Parathyroid adenoma (tissue), 2 donors: ENCODE measurements around the gene SNAPC3.
"Not testable (repeated sequence)": the region's sequence is repeated elsewhere in the genome, so short reads cannot be mapped to it uniquely, and the experiment has no call there.

Experiments
- H2AFZ ChIP-seq: fragments of 300-600 bp; sonication (generic); one replicate; pipeline ENCODE4 v1.7.0; 2017; ENCODE audit warnings: antibody characterized with exemption, mild to moderate bottlenecking
- H3K27ac ChIP-seq: fragments of 300-600 bp; sonication (generic); one replicate; pipeline ENCODE4 v1.7.0; 2017
- H3K27me3 ChIP-seq: fragments of 300-600 bp; sonication (generic); one replicate; pipeline ENCODE4 v1.7.0; 2017; ENCODE audit warnings: low read length; ENCODE audit not compliant: control insufficient read depth, insufficient read depth
- H3K36me3 ChIP-seq: fragments of 300-600 bp; sonication (generic); one replicate; pipeline ENCODE4 v1.7.0; 2017; ENCODE audit warnings: low read length; ENCODE audit not compliant: control insufficient read depth, insufficient read depth
- H3K4me1 ChIP-seq: fragments of 300-600 bp; sonication (generic); one replicate; pipeline ENCODE4 v1.7.0; 2017; ENCODE audit warnings: control low read depth
- H3K4me2 ChIP-seq: fragments of 300-600 bp; sonication (generic); one replicate; pipeline ENCODE4 v1.7.0; 2017; ENCODE audit warnings: low read length
- H3K4me3 ChIP-seq: fragments of 300-600 bp; sonication (generic); one replicate; pipeline ENCODE4 v1.7.0; 2017; ENCODE audit warnings: low read depth, low read length
- H3K79me2 ChIP-seq: fragments of 300-600 bp; sonication (generic); one replicate; pipeline ENCODE4 v1.7.0; 2017; ENCODE audit warnings: control low read depth
- H3K9ac ChIP-seq: fragments of 300-600 bp; sonication (generic); one replicate; pipeline ENCODE4 v1.7.0; 2017; ENCODE audit warnings: mild to moderate bottlenecking
- H3K9me3 ChIP-seq: fragments of 300-600 bp; sonication (generic); one replicate; pipeline ENCODE4 v1.7.0; 2017; ENCODE audit warnings: low read length; ENCODE audit not compliant: control insufficient read depth
- TF ChIP-seq, protein P1 (sequence below): fragments of 300-600 bp; sonication (generic); IDR thresholded peaks from one replicate; pipeline ENCODE4 v1.7.0; 2017; ENCODE audit warnings: antibody characterized with exemption, mild to moderate bottlenecking
- donor health status: primary hyperparathyroidism.

The SNAPC3 gene

DNA sequence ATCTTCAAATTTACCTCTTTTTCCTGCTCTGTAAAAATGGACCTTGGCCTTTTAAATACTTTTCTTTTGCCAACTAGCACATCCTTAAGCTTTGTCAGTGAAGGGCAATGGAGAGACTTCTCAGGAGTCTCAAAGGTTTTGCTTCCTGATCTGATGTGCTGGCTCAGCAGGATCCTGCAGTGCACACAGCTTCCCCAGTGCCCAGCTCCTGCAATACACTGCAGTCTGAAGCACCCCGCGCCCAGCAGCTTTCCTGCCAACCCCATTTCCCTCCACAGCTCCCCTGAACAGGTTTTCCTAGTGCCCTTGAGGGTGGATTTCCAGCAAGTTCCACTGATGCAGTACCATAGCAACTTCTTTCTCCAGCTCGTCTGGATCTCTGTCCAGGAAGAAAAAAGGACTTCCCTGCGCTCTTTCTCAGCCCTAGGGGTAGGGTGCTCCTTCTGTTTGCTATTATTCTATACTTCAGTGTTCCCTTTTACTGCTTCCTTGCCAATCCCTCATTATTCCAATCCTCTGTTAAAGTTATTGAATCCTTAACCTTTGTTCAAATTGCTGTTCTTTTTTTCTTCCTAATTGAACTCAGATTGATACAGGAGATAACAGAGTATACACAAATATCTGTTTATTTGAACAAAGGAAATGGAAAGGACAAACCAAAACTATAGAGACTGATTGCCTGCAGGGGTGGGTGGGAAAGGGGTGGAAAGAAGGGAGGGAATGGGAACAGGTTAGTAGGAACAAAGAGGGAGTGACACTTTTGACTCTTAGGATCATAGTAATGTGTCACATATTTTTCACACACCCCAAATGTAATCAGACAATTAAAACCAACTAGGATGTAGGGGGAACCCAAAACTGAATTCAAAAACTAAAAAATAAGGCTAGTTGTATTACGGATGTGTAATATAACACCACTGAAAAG lies 8.5 kb downstream of the SNAPC3 start:
- no peaks in the 10 kb centered on the region for H3K27me3 ChIP-seq
- H3K4me1 ChIP-seq = no peaks in the 10 kb centered on the region
- H3K27ac ChIP-seq = no peak overlapping the region
- H3K36me3 ChIP-seq = no peaks in the 10 kb centered on the region
- H3K4me3 ChIP-seq = no peak overlapping the region
- peaks cover 2% of the 10 kb centered on the region for H3K79me2 ChIP-seq
- H3K9me3 ChIP-seq = no peaks in the 10 kb centered on the region
- H2AFZ ChIP-seq = no peak overlapping the region
- no peak overlapping the region for H3K9ac ChIP-seq
- TF ChIP-seq, protein P1, sequence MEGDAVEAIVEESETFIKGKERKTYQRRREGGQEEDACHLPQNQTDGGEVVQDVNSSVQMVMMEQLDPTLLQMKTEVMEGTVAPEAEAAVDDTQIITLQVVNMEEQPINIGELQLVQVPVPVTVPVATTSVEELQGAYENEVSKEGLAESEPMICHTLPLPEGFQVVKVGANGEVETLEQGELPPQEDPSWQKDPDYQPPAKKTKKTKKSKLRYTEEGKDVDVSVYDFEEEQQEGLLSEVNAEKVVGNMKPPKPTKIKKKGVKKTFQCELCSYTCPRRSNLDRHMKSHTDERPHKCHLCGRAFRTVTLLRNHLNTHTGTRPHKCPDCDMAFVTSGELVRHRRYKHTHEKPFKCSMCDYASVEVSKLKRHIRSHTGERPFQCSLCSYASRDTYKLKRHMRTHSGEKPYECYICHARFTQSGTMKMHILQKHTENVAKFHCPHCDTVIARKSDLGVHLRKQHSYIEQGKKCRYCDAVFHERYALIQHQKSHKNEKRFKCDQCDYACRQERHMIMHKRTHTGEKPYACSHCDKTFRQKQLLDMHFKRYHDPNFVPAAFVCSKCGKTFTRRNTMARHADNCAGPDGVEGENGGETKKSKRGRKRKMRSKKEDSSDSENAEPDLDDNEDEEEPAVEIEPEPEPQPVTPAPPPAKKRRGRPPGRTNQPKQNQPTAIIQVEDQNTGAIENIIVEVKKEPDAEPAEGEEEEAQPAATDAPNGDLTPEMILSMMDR = no peak
- H3K4me2 ChIP-seq = no peak overlapping the region

- no peak overlapping the region for H3K9ac ChIP-seq
- no peak overlapping the region for H3K27ac ChIP-seq
- H3K9me3 ChIP-seq = no peaks in the 10 kb centered on the region
- no peak overlapping the region for H2AFZ ChIP-seq
- TF ChIP-seq, protein P1 = no peak
- H3K4me3 ChIP-seq = no peak overlapping the region
- H3K36me3 ChIP-seq = no peaks in the 10 kb centered on the region
- H3K79me2 ChIP-seq = no peaks in the 10 kb centered on the region
- no peaks in the 10 kb centered on the region for H3K4me1 ChIP-seq
- H3K27me3 ChIP-seq = no peaks in the 10 kb centered on the region
- no peak overlapping the region for H3K4me2 ChIP-seq
These were observed 10.5 kb downstream of the SNAPC3 start for GRCh38 chr9:15433191-15433590.

- Histone ChIP-seq H3K36me3 (no peaks in the 10 kb centered on the region), H3K79me2 (no peaks in the 10 kb centered on the region), H3K9me3 (no peaks in the 10 kb centered on the region), H3K27me3 (no peaks in the 10 kb centered on the region), H3K27ac (no peak overlapping the region), H2AFZ (no peak overlapping the region), H3K4me1 (no peaks in the 10 kb centered on the region), H3K9ac (no peak overlapping the region), H3K4me3 (no peak overlapping the region), H3K4me2 (no peak overlapping the region)
- TF ChIP-seq, protein P1 = no peak
These were observed 11.0 kb downstream of the SNAPC3 start for GRCh38 chr9:15433661-15434060.

DNA sequence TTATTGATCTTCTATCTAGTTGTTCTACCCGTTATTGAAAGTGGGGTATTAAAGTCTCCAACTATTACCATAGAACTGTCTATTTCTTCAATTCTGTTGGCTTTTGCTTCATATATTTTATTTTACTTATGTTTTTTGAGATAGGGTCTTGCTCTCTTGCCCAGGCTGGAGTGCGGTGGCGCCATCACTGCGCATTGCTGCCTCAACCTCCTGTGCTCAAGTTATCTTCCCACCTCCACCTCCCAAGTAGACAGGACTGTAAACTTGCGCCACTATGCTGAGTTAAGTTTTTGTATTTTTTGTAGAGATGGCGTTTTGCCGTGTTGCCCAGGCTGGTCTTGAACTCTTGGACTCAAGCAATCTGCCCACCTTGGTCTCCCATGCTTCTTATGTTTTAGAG lies 16.2 kb downstream of the SNAPC3 start:
- Histone ChIP-seq H2AFZ (no peak overlapping the region), H3K79me2 (peaks cover 2% of the 10 kb centered on the region), H3K27ac (no peak overlapping the region), H3K36me3 (no peaks in the 10 kb centered on the region), H3K4me1 (no peaks in the 10 kb centered on the region), H3K27me3 (no peaks in the 10 kb centered on the region), H3K4me2 (no peak overlapping the region), H3K9ac (no peak overlapping the region), H3K4me3 (no peak overlapping the region), H3K9me3 (no peaks in the 10 kb centered on the region)
- TF ChIP-seq, protein P1 = no peak

- not testable (repeated sequence) for H3K27ac ChIP-seq, H3K79me2 ChIP-seq, H2AFZ ChIP-seq, H3K4me3 ChIP-seq, H3K9ac ChIP-seq, H3K4me2 ChIP-seq, H3K9me3 ChIP-seq, H3K4me1 ChIP-seq, H3K36me3 ChIP-seq, H3K27me3 ChIP-seq
These were observed 19.2 kb downstream of the SNAPC3 start for GRCh38 chr9:15441841-15442240.

DNA sequence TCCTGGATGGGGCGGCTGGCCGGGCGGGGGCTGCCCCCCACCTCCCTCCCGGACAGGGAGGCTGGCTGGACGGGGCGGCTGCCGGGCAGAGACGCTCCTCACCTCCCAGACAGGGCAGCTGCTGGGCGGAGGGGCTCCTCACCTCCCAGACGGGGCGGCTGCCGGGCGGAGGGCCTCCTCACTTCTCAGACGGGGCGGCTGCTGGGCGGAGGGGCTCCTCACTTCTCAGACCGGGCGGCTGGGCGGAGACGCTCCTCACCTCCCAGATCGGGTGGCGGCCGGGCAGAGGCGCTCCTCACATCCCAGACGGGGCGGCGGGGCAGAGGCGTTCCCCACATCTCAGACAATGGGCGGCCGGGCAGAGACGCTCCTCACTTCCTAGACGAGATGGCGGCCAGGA lies 19.6 kb downstream of the SNAPC3 start:
- not testable (repeated sequence) for H3K27ac ChIP-seq, H3K4me3 ChIP-seq, H3K9ac ChIP-seq, H3K27me3 ChIP-seq, H3K36me3 ChIP-seq, H2AFZ ChIP-seq, H3K79me2 ChIP-seq, H3K4me2 ChIP-seq, H3K4me1 ChIP-seq, H3K9me3 ChIP-seq
